ENCODE data around the gene PTMS. TPM values are rescaled to one million over a fixed set of nuclear protein-coding genes. Genes with fewer than 3 reads are reported as not detected.

The PTMS gene
- total and polyA plus RNA-seq, 2 experiments from 2014 or later = 180 to 315 TPM

DNA sequence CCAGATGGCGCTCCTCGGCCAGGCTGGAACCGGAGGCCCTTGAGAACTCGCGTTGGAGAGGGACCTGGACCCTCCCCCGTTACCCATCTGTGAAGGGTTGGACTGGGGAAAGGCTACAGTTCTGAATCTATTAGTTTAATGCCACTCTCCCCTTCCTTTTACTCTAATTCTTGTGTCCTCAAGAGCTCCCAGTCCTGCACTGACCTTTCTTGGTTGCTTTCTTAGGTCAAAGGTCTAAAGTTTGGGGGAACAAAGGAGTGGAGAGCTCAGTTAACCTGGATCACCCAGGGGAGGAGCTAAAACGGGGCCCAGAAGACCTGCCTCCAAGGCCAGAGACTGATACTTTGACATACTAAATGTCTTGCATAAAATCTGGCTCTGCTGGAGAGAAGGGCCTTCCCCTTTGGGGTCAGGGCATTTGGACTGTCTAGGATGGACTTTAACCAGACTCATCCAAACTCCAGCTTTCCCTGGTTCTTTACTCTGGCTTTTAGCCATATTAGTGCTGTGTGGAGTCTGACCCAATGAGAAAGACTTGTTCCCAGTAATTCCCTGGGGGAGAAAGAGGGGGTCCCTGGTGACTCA is 12.3 kb upstream of the PTMS start:
- peaks cover 7% of the 10 kb centered on the region for H3K4me1 ChIP-seq (ENCODE audit: insufficient read depth)
- no peaks in the 10 kb centered on the region for H3K27me3 ChIP-seq
- no peak overlapping the region for H2AFZ ChIP-seq
- H3K27ac ChIP-seq = peak overlapping the region; percentile 68
- H3K36me3 ChIP-seq (replicated peaks; ENCODE audit: insufficient read depth, low read depth) = no peaks in the 10 kb centered on the region
- H4K20me1 ChIP-seq (ENCODE audit: insufficient read depth, poor library complexity, severe bottlenecking) = peaks cover 11% of the 10 kb centered on the region
- no peak overlapping the region for H3K4me3 ChIP-seq
- no peaks in the 10 kb centered on the region for H3K9me2 ChIP-seq (replicated peaks; ENCODE audit: insufficient read depth)
- peak overlapping the region; percentile 49 for H3K4me2 ChIP-seq
- no peaks in the 10 kb centered on the region for H3K9me3 ChIP-seq (ENCODE audit: low read depth)
- DNase-seq (ENCODE audit: low spot score) = peak; percentile 49
- WGBS (ENCODE audit: low lambda C conversion rate, missing lambda C conversion rate) = 0% methylated on average over 7 of the region's 7 CpGs
- TF ChIP-seq CTCF (IDR thresholded peaks at IDR 0.05; ENCODE audit: poor library complexity) (no peak), EZH2 (IDR thresholded peaks at IDR 0.05; ENCODE audit: borderline replicate concordance) (no peak), EZH2phosphoT487 (IDR thresholded peaks at IDR 0.05; ENCODE audit: low read depth, severe bottlenecking, unreplicated experiment) (no peak)
- peaks cover 26% of the 10 kb centered on the region for H3K79me2 ChIP-seq

- TF ChIP-seq CTCF (IDR thresholded peaks at IDR 0.05; ENCODE audit: poor library complexity) = no peak
- Histone ChIP-seq H3K4me3 (no peak overlapping the region), H3K27me3 (no peaks in the 10 kb centered on the region), H3K9me3 (ENCODE audit: low read depth) (no peaks in the 10 kb centered on the region), H2AFZ (no peak overlapping the region), H3K4me1 (ENCODE audit: insufficient read depth) (peaks cover 8% of the 10 kb centered on the region), H3K36me3 (replicated peaks; ENCODE audit: insufficient read depth, low read depth) (no peaks in the 10 kb centered on the region), H3K79me2 (peaks cover 26% of the 10 kb centered on the region), H3K27ac (peak overlapping the region; percentile 68), H3K4me2 (peak overlapping the region; percentile 49), H4K20me1 (ENCODE audit: insufficient read depth, poor library complexity, severe bottlenecking) (peaks cover 10% of the 10 kb centered on the region), H3K9me2 (replicated peaks; ENCODE audit: insufficient read depth) (no peaks in the 10 kb centered on the region)
- WGBS (ENCODE audit: low lambda C conversion rate, missing lambda C conversion rate) = 97% methylated on average over 2 of the region's 2 CpGs
- DNase-seq (ENCODE audit: low spot score) = no peak
Measured at GRCh38 chr12:6754411-6754810, 11.8 kb upstream of the PTMS start.

- Histone ChIP-seq H3K36me3 (replicated peaks; ENCODE audit: insufficient read depth, low read depth) (no peaks in the 10 kb centered on the region), H3K9me2 (replicated peaks; ENCODE audit: insufficient read depth) (no peaks in the 10 kb centered on the region), H3K4me2 (no peak overlapping the region), H4K20me1 (ENCODE audit: insufficient read depth, poor library complexity, severe bottlenecking) (peaks cover 2% of the 10 kb centered on the region), H2AFZ (no peak overlapping the region), H3K79me2 (peaks cover 6% of the 10 kb centered on the region), H3K27me3 (no peaks in the 10 kb centered on the region), H3K4me1 (ENCODE audit: insufficient read depth) (peaks cover 11% of the 10 kb centered on the region), H3K4me3 (no peak overlapping the region), H3K27ac (no peak overlapping the region), H3K9me3 (ENCODE audit: low read depth) (no peaks in the 10 kb centered on the region)
- TF ChIP-seq CTCF (IDR thresholded peaks at IDR 0.05; ENCODE audit: poor library complexity) = no peak
- WGBS (ENCODE audit: low lambda C conversion rate, missing lambda C conversion rate) = 80% methylated on average over 8 of the region's 8 CpGs
- peak; percentile 4 for DNase-seq (ENCODE audit: low spot score)
Measured at GRCh38 chr12:6757028-6757690, 9.0 kb upstream of the PTMS start.
